Neuronal stem cell (in vitro differentiated cells): ENCODE results near the gene CCL28.
A peak's percentile ranks its signal among the peaks of the same experiment; 100 is the strongest.

ENCODE experiments used
- DNase-seq: peaks from one replicate; pipeline ENCODE4 v3.0.0-alpha.2; 2013; ENCODE audit warnings: low spot score
- H2AFZ ChIP-seq: one replicate; pipeline ENCODE4 v1.6.1; 2013; ENCODE audit warnings: mild to moderate bottlenecking, low read length, inconsistent platforms
- H2AK5ac ChIP-seq: 2 replicates; pipeline ENCODE4 v1.6.1; 2013; ENCODE audit warnings: low read depth, mild to moderate bottlenecking, inconsistent platforms, low read length, moderate library complexity, mixed read lengths
- H2BK120ac ChIP-seq: 2 replicates; pipeline ENCODE4 v1.6.1; 2013; ENCODE audit warnings: low read depth, mild to moderate bottlenecking, inconsistent platforms, low read length, moderate library complexity, mixed read lengths
- H2BK12ac ChIP-seq: one replicate; pipeline ENCODE4 v1.6.1; 2013; ENCODE audit warnings: low read length, inconsistent platforms
- H2BK15ac ChIP-seq: 2 replicates; pipeline ENCODE4 v1.6.1; 2013; ENCODE audit warnings: mild to moderate bottlenecking, low read length, inconsistent platforms, mixed read lengths
- H2BK5ac ChIP-seq: one replicate; pipeline ENCODE4 v1.6.1; 2013; ENCODE audit warnings: inconsistent platforms, mild to moderate bottlenecking, low read length, moderate library complexity
- H3K14ac ChIP-seq: one replicate; pipeline ENCODE4 v1.6.1; 2013; ENCODE audit warnings: low read length, inconsistent platforms
- H3K18ac ChIP-seq: 2 replicates; pipeline ENCODE4 v1.6.1; 2013; ENCODE audit warnings: low read length, inconsistent platforms
- H3K23ac ChIP-seq: 2 replicates; pipeline ENCODE4 v1.6.1; 2013; ENCODE audit warnings: low read depth, mild to moderate bottlenecking, mixed read lengths, low read length, inconsistent platforms; ENCODE audit not compliant: poor library complexity
- H3K27ac ChIP-seq: replicated peaks from 3 replicates; pipeline ENCODE4 v1.5.1; 2013; ENCODE audit warnings: low read length, inconsistent platforms
- H3K27me3 ChIP-seq, 3 experiments: 2 replicates each; pipeline ENCODE4 v1.6.1; 2013; ENCODE audit warnings: low read length in 3 of 3, mild to moderate bottlenecking in 2 of 3, inconsistent platforms in 1 of 3, low read depth in 1 of 3, mixed read lengths in 1 of 3, moderate library complexity in 1 of 3; ENCODE audit not compliant: control insufficient read depth in 3 of 3, insufficient read depth in 3 of 3
- H3K36me3 ChIP-seq, 2 donors: replicated peaks in 1 of 2; 2 replicates each; pipeline ENCODE4 v1.6.1; 2013; ENCODE audit warnings: low read length in 2 of 2; ENCODE audit not compliant: control insufficient read depth in 2 of 2, insufficient read depth in 2 of 2
- H3K4ac ChIP-seq: 2 replicates; pipeline ENCODE4 v1.6.1; 2013; ENCODE audit warnings: inconsistent platforms, mild to moderate bottlenecking, low read length, moderate library complexity
- H3K4me1 ChIP-seq, 2 donors: 1 replicate in 1 of 2; 2 replicates in 1 of 2; pipeline ENCODE4 v1.6.1; 2013; ENCODE audit warnings: low read length in 2 of 2, low read depth in 1 of 2; ENCODE audit not compliant: control insufficient read depth in 2 of 2, insufficient read depth in 1 of 2
- H3K4me2 ChIP-seq: one replicate; pipeline ENCODE4 v1.6.1; 2013; ENCODE audit warnings: mild to moderate bottlenecking, low read length, inconsistent platforms; ENCODE audit not compliant: insufficient read depth, poor library complexity, severe bottlenecking
- H3K4me3 ChIP-seq, 2 donors: 2 replicates each; pipeline ENCODE4 v1.5.1; 2013; ENCODE audit warnings: low read length in 2 of 2, mild to moderate bottlenecking in 2 of 2, inconsistent platforms in 1 of 2, moderate library complexity in 1 of 2
- H3K79me1 ChIP-seq: one replicate; pipeline ENCODE4 v1.6.1; 2013; ENCODE audit warnings: low read depth, mild to moderate bottlenecking, inconsistent platforms, low read length, moderate library complexity
- H3K9ac ChIP-seq: one replicate; pipeline ENCODE4 v1.6.1; 2013; ENCODE audit warnings: mild to moderate bottlenecking, low read depth, low read length, inconsistent platforms; ENCODE audit not compliant: poor library complexity
- H3K9me3 ChIP-seq, 2 donors: replicated peaks in 1 of 2; 2 replicates each; pipeline versions ENCODE3 to v1.6.1; 2013; ENCODE audit warnings: low read length in 2 of 2, mild to moderate bottlenecking in 2 of 2, inconsistent platforms in 1 of 2, low read depth in 1 of 2, mixed read lengths in 1 of 2, moderate library complexity in 1 of 2; ENCODE audit not compliant: control insufficient read depth in 2 of 2, insufficient read depth in 1 of 2
- H4K8ac ChIP-seq: one replicate; pipeline ENCODE4 v1.6.1; 2013; ENCODE audit warnings: low read depth, mild to moderate bottlenecking, inconsistent platforms, low read length, moderate library complexity
- H4K91ac ChIP-seq: one replicate; pipeline ENCODE4 v1.6.1; 2013; ENCODE audit warnings: low read length, low read depth, mild to moderate bottlenecking, inconsistent platforms; ENCODE audit not compliant: poor library complexity
- WGBS, 2 donors: extraction: QIAGEN DNeasy Blood & Tissue Kit; methylation state at CpG; one replicate each; pipeline ENCODE4 v1.1.7; 2013; ENCODE audit warnings: missing lambda C conversion rate in 2 of 2, mixed read lengths in 1 of 2; ENCODE audit not compliant: insufficient read length in 2 of 2, insufficient replicate concordance in 1 of 2; ENCODE audit errors: extremely low coverage in 2 of 2; 5-methylcytosine and 5-hydroxymethylcytosine counted together

Gene CCL28

DNA sequence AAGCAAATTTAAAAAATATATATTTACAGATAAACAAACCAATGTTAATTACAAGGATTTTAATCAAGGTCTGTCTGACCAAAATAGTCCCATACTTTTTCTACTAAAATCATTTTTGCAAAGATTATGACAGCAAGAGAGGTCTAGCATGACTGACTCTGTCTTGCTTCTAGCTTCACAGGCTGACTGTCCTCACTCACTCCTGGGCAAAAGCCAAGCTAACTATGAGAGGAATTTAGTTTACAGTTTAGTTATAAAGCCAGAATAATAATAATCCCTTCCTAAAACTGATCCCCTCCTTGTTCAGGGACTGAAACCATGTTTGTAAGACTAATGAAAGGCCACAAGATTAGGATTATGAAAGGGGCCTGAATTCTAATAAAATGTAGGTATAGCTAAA is 53.5 kb downstream of the CCL28 start:
- Histone ChIP-seq H3K4ac (no peak overlapping the region), H3K27me3 (peaks cover 0 to 12% (median 0%) of the 10 kb centered on the region in 3 experiments), H3K18ac (no peak overlapping the region), H4K8ac (no peak overlapping the region), H3K9ac (no peak overlapping the region), H2BK15ac (no peak overlapping the region), H3K79me1 (no peaks in the 10 kb centered on the region), H3K36me3 (no peaks in the 10 kb centered on the region), H2AFZ (no peak overlapping the region), H2BK120ac (no peak overlapping the region), H3K9me3 (peaks cover 3 to 6% of the 10 kb centered on the region in 2 donors), H2AK5ac (no peak overlapping the region), H3K23ac (no peak overlapping the region), H3K4me3 (no peak overlapping the region), H4K91ac (no peak overlapping the region), H3K27ac (no peak overlapping the region), H3K4me2 (no peak overlapping the region), H3K14ac (no peak overlapping the region), H2BK12ac (no peak overlapping the region), H2BK5ac (no peak overlapping the region), H3K4me1 (no peaks in the 10 kb centered on the region)
- DNase-seq = no peak

DNA sequence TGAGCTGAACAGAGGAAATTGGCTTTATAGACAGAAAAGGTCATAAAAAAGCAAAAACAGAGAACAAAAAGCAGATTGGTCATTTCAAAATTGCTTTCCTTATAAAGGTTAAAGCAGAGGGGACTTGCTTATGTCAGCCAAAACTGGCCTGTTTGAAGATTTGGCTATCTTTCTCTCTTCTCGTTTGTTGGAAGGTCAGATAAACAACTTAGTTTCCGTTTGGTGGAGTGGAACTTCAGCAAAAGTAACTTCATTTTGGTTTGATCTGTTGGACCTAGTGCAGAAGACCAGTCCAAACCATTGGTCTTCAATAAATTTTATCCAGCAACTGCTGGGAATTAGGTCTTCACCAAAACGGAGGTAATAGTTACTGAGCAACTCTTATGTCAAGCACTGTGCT is 53.9 kb downstream of the CCL28 start:
- DNase-seq = no peak
- Histone ChIP-seq H3K23ac (no peak overlapping the region), H3K4ac (no peak overlapping the region), H3K27ac (no peak overlapping the region), H2BK12ac (no peak overlapping the region), H2BK120ac (no peak overlapping the region), H3K79me1 (no peaks in the 10 kb centered on the region), H3K36me3 (no peaks in the 10 kb centered on the region), H3K4me1 (no peaks in the 10 kb centered on the region), H3K4me2 (no peak overlapping the region), H3K9me3 (peaks cover 3 to 6% of the 10 kb centered on the region in 2 donors), H2AFZ (no peak overlapping the region), H2BK5ac (no peak overlapping the region), H3K14ac (no peak overlapping the region), H2AK5ac (no peak overlapping the region), H4K91ac (no peak overlapping the region), H3K9ac (no peak overlapping the region), H4K8ac (no peak overlapping the region), H3K27me3 (peaks cover 0 to 15% (median 0%) of the 10 kb centered on the region in 3 experiments), H2BK15ac (no peak overlapping the region), H3K4me3 (no peak overlapping the region), H3K18ac (no peak overlapping the region)
- no CpG with 5 or more reads among the region's 3 CpGs for WGBS, 2 donors

DNA sequence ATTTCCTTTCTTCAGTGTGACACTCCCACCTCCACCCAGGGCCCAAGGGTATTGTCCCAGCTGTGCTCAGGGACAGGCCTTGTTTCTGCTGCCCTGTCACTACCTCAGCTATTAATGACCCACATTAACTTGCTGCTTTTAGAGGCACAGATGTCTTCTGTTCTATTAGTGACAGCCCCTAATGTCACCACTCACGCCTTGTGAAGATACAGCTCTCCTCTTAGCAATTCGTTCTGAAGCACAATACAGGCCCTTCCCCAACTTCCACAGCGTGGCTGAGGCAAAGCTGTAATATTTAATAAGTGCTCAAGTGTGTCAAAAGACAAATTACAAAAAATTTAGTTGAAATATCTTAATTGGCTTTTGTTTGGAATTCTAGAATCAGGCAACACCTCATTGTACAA is 54.3 kb downstream of the CCL28 start:
- H3K79me1 ChIP-seq = no peaks in the 10 kb centered on the region
- H2BK12ac ChIP-seq = no peak overlapping the region
- H2AFZ ChIP-seq = no peak overlapping the region
- no peak overlapping the region for H3K4me2 ChIP-seq
- H2BK15ac ChIP-seq = no peak overlapping the region
- H4K91ac ChIP-seq = no peak overlapping the region
- no peak overlapping the region for H2AK5ac ChIP-seq
- no peak overlapping the region for H3K14ac ChIP-seq
- H3K9me3 ChIP-seq = peaks cover 3 to 6% of the 10 kb centered on the region in 2 donors
- no peak overlapping the region for H2BK120ac ChIP-seq
- peaks cover 0 to 15% (median 0%) of the 10 kb centered on the region in 3 experiments for H3K27me3 ChIP-seq
- no peaks in the 10 kb centered on the region for H3K36me3 ChIP-seq
- H3K18ac ChIP-seq = no peak overlapping the region
- no peaks in the 10 kb centered on the region for H3K4me1 ChIP-seq
- no peak overlapping the region for H3K9ac ChIP-seq
- no peak overlapping the region for H3K23ac ChIP-seq
- DNase-seq = no peak
- WGBS, 2 donors = no CpG with 5 or more reads among the region's 3 CpGs
- H2BK5ac ChIP-seq = no peak overlapping the region
- no peak overlapping the region for H3K4me3 ChIP-seq
- H3K4ac ChIP-seq = no peak overlapping the region
- H3K27ac ChIP-seq = no peak overlapping the region
- no peak overlapping the region for H4K8ac ChIP-seq

DNA sequence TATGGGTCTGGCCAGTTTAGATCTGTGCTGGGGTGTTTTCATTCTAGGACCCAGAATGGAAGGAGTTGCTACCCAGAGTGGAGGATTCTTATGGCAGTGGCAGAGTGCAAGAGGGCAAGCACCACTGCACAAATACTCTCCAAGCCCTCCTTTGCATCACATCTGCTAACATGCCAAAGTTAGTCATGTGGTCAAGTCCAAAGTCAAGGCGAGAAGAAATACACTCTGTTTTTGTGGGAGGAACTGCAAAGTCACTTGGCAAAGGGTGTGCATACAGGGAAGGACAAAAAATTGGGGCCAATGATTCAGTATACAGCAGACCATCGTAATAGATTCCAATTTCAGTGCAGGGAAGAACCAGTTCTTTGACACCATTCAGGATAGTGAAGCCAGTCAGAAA is 55.1 kb downstream of the CCL28 start:
- H3K9me3 ChIP-seq = peaks cover 3 to 6% of the 10 kb centered on the region in 2 donors
- DNase-seq = no peak
- no peak overlapping the region for H2BK5ac ChIP-seq
- peak overlapping the region; percentile 43 for H3K23ac ChIP-seq
- H3K14ac ChIP-seq = no peak overlapping the region
- no peak overlapping the region for H2AFZ ChIP-seq
- H3K27ac ChIP-seq = no peak overlapping the region
- H4K8ac ChIP-seq = no peak overlapping the region
- no peak overlapping the region for H4K91ac ChIP-seq
- H3K27me3 ChIP-seq = peaks cover 0 to 15% (median 0%) of the 10 kb centered on the region in 3 experiments
- H3K79me1 ChIP-seq = no peaks in the 10 kb centered on the region
- WGBS, 2 donors = no CpG with 5 or more reads among the region's 2 CpGs
- H2BK12ac ChIP-seq = no peak overlapping the region
- H3K18ac ChIP-seq = no peak overlapping the region
- H3K36me3 ChIP-seq = no peaks in the 10 kb centered on the region
- H3K4me1 ChIP-seq = no peaks in the 10 kb centered on the region
- H3K4me3 ChIP-seq = no peak overlapping the region
- no peak overlapping the region for H3K4ac ChIP-seq
- no peak overlapping the region for H2BK120ac ChIP-seq
- H3K4me2 ChIP-seq = no peak overlapping the region
- no peak overlapping the region for H3K9ac ChIP-seq
- H2AK5ac ChIP-seq = no peak overlapping the region
- no peak overlapping the region for H2BK15ac ChIP-seq
